SK-N-SH (cell line): ENCODE measurements around the gene WNT4. TPM values are rescaled to one million over a fixed set of nuclear protein-coding genes. Genes with fewer than 3 reads are reported as not detected.

Experiments
- CTCF ChIA-PET: fragments of 300-600, 350-600 bp; formaldehyde crosslinking; extraction: SDS; loops from one replicate; lab custom pipeline; 2021; lab: Yijun Ruan, JAX
- POLR2A ChIA-PET: fragments of 350-600 bp; sonication (Branson Sonifier 250); formaldehyde crosslinking; extraction: SDS; loops from one replicate; lab custom pipeline; 2020; ENCODE audit warnings: antibody characterized with exemption, inconsistent platforms; lab: Yijun Ruan, JAX
- DNase-seq: peaks from one replicate; pipeline ENCODE4 v3.0.0; 2012
- H2AFZ ChIP-seq: fragments of 200-600 bp; sonication (generic); 2 replicates; pipeline ENCODE4 v1.8.1; 2016; ENCODE audit warnings: antibody characterized with exemption, mild to moderate bottlenecking, low read depth
- H3F3A ChIP-seq: fragments of 200-600 bp; sonication (generic); replicated peaks from 2 replicates; pipeline ENCODE3; 2016; ENCODE audit warnings: antibody characterized with exemption, mild to moderate bottlenecking; ENCODE audit not compliant: insufficient read depth
- H3K27ac ChIP-seq, 2 experiments: fragments of 200-500 bp in 1 of 2; fragments of 200-600 bp in 1 of 2; sonication (Bioruptor generic) in 1 of 2; sonication (generic), shearing (Covaris generic) in 1 of 2; 2 replicates each; pipeline versions ENCODE4 v1.5.1 to v1.6.1; 2014 to 2016; ENCODE audit warnings: low read depth in 2 of 2, inconsistent platforms in 1 of 2, low read length in 1 of 2, mild to moderate bottlenecking in 1 of 2, mixed read lengths in 1 of 2
- H3K27me3 ChIP-seq: fragments of 200-600 bp; sonication (generic), shearing (Covaris generic); 2 replicates; pipeline ENCODE4 v1.6.1; 2016; ENCODE audit warnings: mixed run types; ENCODE audit not compliant: insufficient read depth
- H3K36me3 ChIP-seq, 2 experiments: fragments of 200-500 bp in 1 of 2; fragments of 200-600 bp in 1 of 2; sonication (Bioruptor generic) in 1 of 2; sonication (generic) in 1 of 2; replicated peaks in 1 of 2; 2 replicates each; pipeline versions ENCODE3 to v1.5.1; 2014 to 2016; ENCODE audit warnings: low read length in 1 of 2, mild to moderate bottlenecking in 1 of 2; ENCODE audit not compliant: insufficient read depth in 2 of 2, control insufficient read depth in 1 of 2
- H3K4me1 ChIP-seq, 2 experiments: fragments of 200-500 bp in 1 of 2; fragments of 200-600 bp in 1 of 2; sonication (Bioruptor generic) in 1 of 2; sonication (generic), shearing (Covaris generic) in 1 of 2; 2 replicates each; pipeline versions ENCODE4 v1.5.1 to v1.6.1; 2014 to 2016; ENCODE audit warnings: low read depth in 1 of 2, low read length in 1 of 2, mixed run types in 1 of 2; ENCODE audit not compliant: insufficient read depth in 2 of 2, control insufficient read depth in 1 of 2
- H3K4me2 ChIP-seq: fragments of 200-600 bp; sonication (generic), shearing (Covaris generic); 2 replicates; pipeline ENCODE4 v1.6.1; 2017; ENCODE audit warnings: mixed run types
- H3K4me3 ChIP-seq, 2 experiments: fragments of 200-500 bp in 1 of 2; fragments of 200-600 bp in 1 of 2; sonication (Bioruptor generic) in 1 of 2; sonication (generic), shearing (Covaris generic) in 1 of 2; 2 replicates each; pipeline versions ENCODE4 v1.5.1 to v1.8.1; 2014 to 2016; ENCODE audit warnings: low read depth in 2 of 2, inconsistent platforms in 1 of 2, low read length in 1 of 2, mild to moderate bottlenecking in 1 of 2, mixed read lengths in 1 of 2, moderate library complexity in 1 of 2
- H3K79me2 ChIP-seq: fragments of 200-600 bp; sonication (generic); 2 replicates; pipeline ENCODE4 v1.8.1; 2017; ENCODE audit warnings: mild to moderate bottlenecking; ENCODE audit not compliant: insufficient read depth
- H3K9ac ChIP-seq: fragments of 200-600 bp; sonication (generic); 2 replicates; pipeline ENCODE4 v1.6.1; 2017; ENCODE audit warnings: mixed run types
- H3K9me2 ChIP-seq: fragments of 200-600 bp; sonication (generic); 2 replicates; pipeline ENCODE4 v1.6.1; 2017; ENCODE audit warnings: mixed run types
- H3K9me3 ChIP-seq: fragments of 200-600 bp; sonication (generic); 2 replicates; pipeline ENCODE4 v1.6.1; 2017; ENCODE audit warnings: mixed run types, mild to moderate bottlenecking, moderate library complexity
- H4K20me1 ChIP-seq: fragments of 200-600 bp; sonication (generic); 2 replicates; pipeline ENCODE4 v1.6.1; 2017; ENCODE audit warnings: mild to moderate bottlenecking, mixed run types; ENCODE audit not compliant: insufficient read depth
- CHD2 ChIP-seq: fragments of 150-350 bp; IDR thresholded peaks from 2 replicates; pipeline ENCODE4 v1.6.1; 2018; ENCODE audit warnings: low read length; ENCODE audit not compliant: partially characterized antibody
- FOSL2 ChIP-seq: IDR thresholded peaks from 2 replicates; pipeline ENCODE4 v1.4.0; 2012; ENCODE audit warnings: low read depth, mild to moderate bottlenecking, moderate library complexity, borderline replicate concordance
- FOXM1 ChIP-seq: IDR thresholded peaks from 2 replicates; pipeline ENCODE4 v1.4.0; 2012; ENCODE audit warnings: low read depth, mild to moderate bottlenecking
- GATA2 ChIP-seq: sonication (generic); formaldehyde crosslinking; IDR thresholded peaks from 2 replicates; pipeline ENCODE4 v1.5.0; 2020; ENCODE audit warnings: mild to moderate bottlenecking, missing genetic modification reagents
- IRF3 ChIP-seq: fragments of 150-350 bp; IDR thresholded peaks from 2 replicates; pipeline ENCODE4 v1.6.1; 2016; ENCODE audit warnings: mild to moderate bottlenecking, low read depth, low read length
- MAX ChIP-seq: IDR thresholded peaks from 2 replicates; pipeline ENCODE4 v1.4.0; 2012; ENCODE audit warnings: low read depth
- MEF2A ChIP-seq: IDR thresholded peaks from 2 replicates; pipeline ENCODE4 v1.4.0; 2012; ENCODE audit warnings: low read depth, borderline replicate concordance
- NFIC ChIP-seq: IDR thresholded peaks from 2 replicates; pipeline ENCODE4 v1.4.0; 2012; ENCODE audit warnings: borderline replicate concordance
- REST ChIP-seq: IDR thresholded peaks from 2 replicates; pipeline ENCODE4 v1.6.1; 2012; ENCODE audit warnings: mild to moderate bottlenecking, low read depth, low read length, moderate library complexity
- RFX5 ChIP-seq: IDR thresholded peaks from 2 replicates; pipeline ENCODE4 v1.6.1; 2012; ENCODE audit warnings: mild to moderate bottlenecking, improper control_type of control experiment, low read length
- RXRA ChIP-seq: IDR thresholded peaks from 2 replicates; pipeline ENCODE4 v1.4.0; 2012; ENCODE audit warnings: low read depth, mild to moderate bottlenecking, borderline replicate concordance
- SMC3 ChIP-seq: IDR thresholded peaks from 2 replicates; pipeline ENCODE4 v1.6.1; 2012; ENCODE audit warnings: low read depth, low read length, improper control_type of control experiment
- TAF1 ChIP-seq: IDR thresholded peaks from 2 replicates; pipeline ENCODE4 v1.6.1; 2012; ENCODE audit warnings: low read depth, mild to moderate bottlenecking, low read length, moderate library complexity, borderline replicate concordance
- USF2 ChIP-seq: fragments of 150-350 bp; IDR thresholded peaks from 2 replicates; pipeline ENCODE4 v1.6.1; 2017; ENCODE audit warnings: antibody characterized with exemption, low read length, low read depth, borderline replicate concordance
- YY1 ChIP-seq: IDR thresholded peaks from 2 replicates; pipeline ENCODE4 v1.4.0; 2012; ENCODE audit warnings: low read depth, mild to moderate bottlenecking
- WGBS: methylation state at CpG from one replicate; pipeline ENCODE4 v1.1.6; 2017; ENCODE audit warnings: low lambda C conversion rate; 5-methylcytosine and 5-hydroxymethylcytosine counted together
- polyA plus RNA-seq, 3 experiments: library from polyadenylated mRNA; depleted of rRNA; stranded (reverse); fragments of >200 nt; gene quantifications; 2 replicates each; pipeline ENCODE4 v1.2.3, GENCODE V29; 2012

WNT4 gene
- polyA plus RNA-seq, 1 of the 3 experiments (the other 2 are of a cell fraction): 0.03 TPM

DNA sequence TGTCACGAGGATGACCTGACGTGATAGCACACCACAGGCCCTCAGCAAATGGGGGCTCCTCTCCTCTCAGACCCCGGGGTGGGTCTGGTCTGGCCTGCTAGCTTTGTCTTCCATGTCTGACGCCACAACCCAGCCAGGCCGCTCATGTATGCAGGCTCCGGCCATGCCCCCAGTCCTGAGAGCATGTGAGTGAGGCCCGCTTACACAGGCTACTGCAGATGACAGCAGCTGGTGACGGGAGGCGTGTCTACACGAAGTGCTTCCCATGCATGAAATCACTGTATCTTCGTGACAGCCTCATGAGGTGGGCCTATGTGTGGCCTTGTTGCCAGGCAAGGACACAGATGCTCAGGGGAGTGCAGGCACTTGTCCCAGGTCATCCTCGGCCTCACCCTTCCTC lies 16.4 kb downstream of the WNT4 start:
- no peaks in the 10 kb centered on the region for H3K9me2 ChIP-seq
- DNase-seq: no peak
- H3K9ac ChIP-seq: no peak overlapping the region
- H3K4me2 ChIP-seq: no peak overlapping the region
- 100% methylated on average over 3 of the region's 12 CpGs for WGBS
- no peaks in the 10 kb centered on the region for H3K79me2 ChIP-seq
- no peaks in the 10 kb centered on the region for H3K27me3 ChIP-seq
- peaks cover 0 to 21% of the 10 kb centered on the region in 2 experiments; a peak in 1 of 4 replicates for H3K4me1 ChIP-seq
- H4K20me1 ChIP-seq: peaks cover 24% of the 10 kb centered on the region; the same call in 1 of the 2 replicates
- H2AFZ ChIP-seq: no peak overlapping the region
- ChIA-PET CTCF (interaction anchor here (1.0 to 9.1 kb wide), 3 partner anchors 9 to 286 kb away, joined by 3 to 173 read pairs (median 3); no protein-coding TSS in a partner anchor), POLR2A (no interaction called here)
- H3K36me3 ChIP-seq: peaks cover 0 to 6% of the 10 kb centered on the region in 2 experiments
- H3F3A ChIP-seq: no peaks in the 10 kb centered on the region
- no peak for TF ChIP-seq RFX5
- no peak for TF ChIP-seq FOSL2
- no peak for TF ChIP-seq USF2
- TF ChIP-seq RXRA: no peak
- no peak for TF ChIP-seq REST
- TF ChIP-seq MAX: no peak
- no peak for TF ChIP-seq NFIC
- no peak for TF ChIP-seq FOXM1
- TF ChIP-seq GATA2 (CRISPR knock-in tag): no peak
- no peak for TF ChIP-seq CHD2
- TF ChIP-seq SMC3: no peak
- TF ChIP-seq MEF2A: no peak
- TF ChIP-seq IRF3: no peak
- no peak for TF ChIP-seq TAF1
- no peak for TF ChIP-seq YY1
- no peak overlapping the region for H3K4me3 ChIP-seq
- H3K9me3 ChIP-seq: no peaks in the 10 kb centered on the region
- H3K27ac ChIP-seq: no peak overlapping the region; a peak in 1 of 4 replicates
